ENCODE data around the gene UBE2E2. TPM values are rescaled to one million over a fixed set of nuclear protein-coding genes. Genes with fewer than 3 reads are reported as not detected.

UBE2E2 gene
- total RNA-seq, 1 donor from 2014 or later, result 89.8 TPM

GRCh38 chr3:23484386-23484785 is 281.3 kb downstream of the UBE2E2 start:
- H3K9me3 Mint-ChIP-seq, result peaks cover 17% of the 10 kb centered on the region
- Histone ChIP-seq H3K4me2 (no peak overlapping the region), H2AFZ (replicated peaks) (no peak overlapping the region), H3K9me3 (ENCODE audit: low read depth) (no peaks in the 10 kb centered on the region), H3K79me2 (ENCODE audit: low read depth) (no peaks in the 10 kb centered on the region), H3K27me3 (no peaks in the 10 kb centered on the region), H3K27ac (no peak overlapping the region), H3F3A (ENCODE audit: low read depth) (no peaks in the 10 kb centered on the region), H3K9ac (no peak overlapping the region), H4K20me1 (ENCODE audit: low read depth) (peaks cover 7% of the 10 kb centered on the region), H3K4me1 (peaks cover 39% of the 10 kb centered on the region), H3K4me3 (no peak overlapping the region), H3K36me3 (no peaks in the 10 kb centered on the region)
- H3K36me3 Mint-ChIP-seq, result peaks cover 12% of the 10 kb centered on the region
- H3K4me3 Mint-ChIP-seq, result no peak overlapping the region
- no peak overlapping the region for H3K27ac Mint-ChIP-seq
- DNase-seq (ENCODE audit: low spot score), result no peak
- no peaks in the 10 kb centered on the region for H3K27me3 Mint-ChIP-seq (ENCODE audit: insufficient read depth, low read depth)
- peaks cover 30% of the 10 kb centered on the region for H3K4me1 Mint-ChIP-seq
- TF ChIP-seq EZH2phosphoT487 (IDR thresholded peaks at IDR 0.05) (no peak), EZH2 (IDR thresholded peaks at IDR 0.05) (no peak)
- TF ChIP-seq, protein P1, sequence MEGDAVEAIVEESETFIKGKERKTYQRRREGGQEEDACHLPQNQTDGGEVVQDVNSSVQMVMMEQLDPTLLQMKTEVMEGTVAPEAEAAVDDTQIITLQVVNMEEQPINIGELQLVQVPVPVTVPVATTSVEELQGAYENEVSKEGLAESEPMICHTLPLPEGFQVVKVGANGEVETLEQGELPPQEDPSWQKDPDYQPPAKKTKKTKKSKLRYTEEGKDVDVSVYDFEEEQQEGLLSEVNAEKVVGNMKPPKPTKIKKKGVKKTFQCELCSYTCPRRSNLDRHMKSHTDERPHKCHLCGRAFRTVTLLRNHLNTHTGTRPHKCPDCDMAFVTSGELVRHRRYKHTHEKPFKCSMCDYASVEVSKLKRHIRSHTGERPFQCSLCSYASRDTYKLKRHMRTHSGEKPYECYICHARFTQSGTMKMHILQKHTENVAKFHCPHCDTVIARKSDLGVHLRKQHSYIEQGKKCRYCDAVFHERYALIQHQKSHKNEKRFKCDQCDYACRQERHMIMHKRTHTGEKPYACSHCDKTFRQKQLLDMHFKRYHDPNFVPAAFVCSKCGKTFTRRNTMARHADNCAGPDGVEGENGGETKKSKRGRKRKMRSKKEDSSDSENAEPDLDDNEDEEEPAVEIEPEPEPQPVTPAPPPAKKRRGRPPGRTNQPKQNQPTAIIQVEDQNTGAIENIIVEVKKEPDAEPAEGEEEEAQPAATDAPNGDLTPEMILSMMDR (IDR thresholded peaks at IDR 0.05), result no peak

GRCh38 chr3:23485922-23486321 is 282.8 kb downstream of the UBE2E2 start:
- Histone ChIP-seq H3K27me3 (no peaks in the 10 kb centered on the region), H3K9ac (no peak overlapping the region), H4K20me1 (ENCODE audit: low read depth) (peaks cover 17% of the 10 kb centered on the region), H3K4me1 (peaks cover 35% of the 10 kb centered on the region), H3K79me2 (ENCODE audit: low read depth) (no peaks in the 10 kb centered on the region), H3K36me3 (no peaks in the 10 kb centered on the region), H2AFZ (replicated peaks) (no peak overlapping the region), H3K9me3 (ENCODE audit: low read depth) (no peaks in the 10 kb centered on the region), H3F3A (ENCODE audit: low read depth) (no peaks in the 10 kb centered on the region), H3K27ac (no peak overlapping the region), H3K4me2 (no peak overlapping the region), H3K4me3 (no peak overlapping the region)
- TF ChIP-seq EZH2phosphoT487 (IDR thresholded peaks at IDR 0.05) (no peak), EZH2 (IDR thresholded peaks at IDR 0.05) (no peak)
- TF ChIP-seq, protein P1 (IDR thresholded peaks at IDR 0.05), result no peak
- Mint-ChIP-seq H3K36me3 (peaks cover 12% of the 10 kb centered on the region), H3K27ac (no peak overlapping the region), H3K9me3 (peaks cover 17% of the 10 kb centered on the region), H3K4me1 (peaks cover 39% of the 10 kb centered on the region), H3K27me3 (ENCODE audit: insufficient read depth, low read depth) (no peaks in the 10 kb centered on the region), H3K4me3 (no peak overlapping the region)
- DNase-seq (ENCODE audit: low spot score), result no peak

DNA sequence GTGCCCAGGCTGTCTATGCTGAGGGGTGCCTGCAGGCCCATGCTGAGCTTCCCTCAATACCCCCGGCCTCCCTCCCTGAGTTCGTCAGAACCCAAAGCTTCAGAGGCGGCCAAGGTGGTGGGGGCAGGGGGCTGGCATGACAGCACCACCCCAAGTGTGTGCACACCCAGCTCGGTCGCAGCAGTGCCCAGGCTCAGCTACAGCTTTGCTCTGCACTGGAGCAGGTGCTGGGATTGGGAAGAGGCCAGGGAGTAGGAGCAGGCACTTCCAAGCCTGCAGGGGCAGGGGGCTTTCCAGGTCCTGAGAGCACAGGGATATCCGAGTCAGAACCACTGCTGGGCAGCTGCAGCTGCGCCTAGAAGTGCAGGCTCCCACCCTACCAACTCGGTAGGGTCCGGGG is 283.9 kb downstream of the UBE2E2 start:
- H3K27me3 ChIP-seq, result no peaks in the 10 kb centered on the region
- Mint-ChIP-seq H3K36me3 (peaks cover 12% of the 10 kb centered on the region), H3K27ac (no peak overlapping the region), H3K27me3 (ENCODE audit: insufficient read depth, low read depth) (no peaks in the 10 kb centered on the region), H3K4me3 (no peak overlapping the region), H3K4me1 (peaks cover 38% of the 10 kb centered on the region), H3K9me3 (peaks cover 17% of the 10 kb centered on the region)
- peaks cover 20% of the 10 kb centered on the region for H4K20me1 ChIP-seq (ENCODE audit: low read depth)
- H3K9ac ChIP-seq, result no peak overlapping the region
- no peak for TF ChIP-seq EZH2phosphoT487 (IDR thresholded peaks at IDR 0.05)
- TF ChIP-seq, protein P1 (IDR thresholded peaks at IDR 0.05), result no peak
- TF ChIP-seq EZH2 (IDR thresholded peaks at IDR 0.05), result no peak
- no peak overlapping the region for H3K4me2 ChIP-seq
- peaks cover 24% of the 10 kb centered on the region for H3K4me1 ChIP-seq
- no peaks in the 10 kb centered on the region for H3F3A ChIP-seq (ENCODE audit: low read depth)
- no peaks in the 10 kb centered on the region for H3K36me3 ChIP-seq
- H3K9me3 ChIP-seq (ENCODE audit: low read depth), result no peaks in the 10 kb centered on the region
- no peak overlapping the region for H3K4me3 ChIP-seq
- H3K79me2 ChIP-seq (ENCODE audit: low read depth), result no peaks in the 10 kb centered on the region
- no peak overlapping the region for H3K27ac ChIP-seq
- no peak overlapping the region for H2AFZ ChIP-seq (replicated peaks)
- no peak for DNase-seq (ENCODE audit: low spot score)
